OCI-LY7 (cell line): ENCODE data around the gene AKAP17A. TPM values are rescaled to one million over a fixed set of nuclear protein-coding genes. Genes with fewer than 3 reads are reported as not detected.

ENCODE experiments used
- BruUV-seq: library from RNA; stranded (reverse); fragments of 400-500 nt; replicated peaks from 2 replicates; lab custom pipeline; 2021; lab: Mats Ljungman, UMichigan
- CTCF ChIA-PET: fragments of 300-600 bp; sonication (Branson Sonifier 250); formaldehyde crosslinking; loops from one replicate; lab custom pipeline; 2022; ENCODE audit warnings: antibody characterized with exemption; ENCODE audit not compliant: unreplicated experiment; lab: Charles Lee
- POLR2A ChIA-PET: fragments of 300-600 bp; sonication (Branson Sonifier 250); formaldehyde crosslinking; loops from one replicate; lab custom pipeline; 2022; ENCODE audit warnings: antibody characterized with exemption; lab: Charles Lee
- DNase-seq: peaks from one replicate; pipeline ENCODE4 v3.0.0-alpha.2; 2015; ENCODE audit warnings: low spot score
- H2AFZ ChIP-seq: fragments of 200-600 bp; sonication (generic), shearing (Covaris generic); 2 replicates; pipeline ENCODE4 v1.6.1; 2014; ENCODE audit warnings: mild to moderate bottlenecking, antibody characterized with exemption, low read length, moderate library complexity
- H3K27ac ChIP-seq: fragments of 200-600 bp; sonication (generic); 2 replicates; pipeline ENCODE4 v1.5.1; 2014; ENCODE audit warnings: mixed run types, low read depth, mild to moderate bottlenecking, moderate library complexity, low read length, inconsistent platforms; ENCODE audit not compliant: poor library complexity, severe bottlenecking
- H3K36me3 ChIP-seq: fragments of 200-600 bp; sonication (generic); 2 replicates; pipeline ENCODE4 v1.6.1; 2014; ENCODE audit warnings: mild to moderate bottlenecking, antibody characterized with exemption, low read length, moderate library complexity, mixed read lengths; ENCODE audit not compliant: insufficient read depth
- H3K4me1 ChIP-seq: fragments of 200-600 bp; sonication (generic); 2 replicates; pipeline ENCODE4 v1.5.1; 2014; ENCODE audit warnings: mild to moderate bottlenecking, low read length; ENCODE audit not compliant: insufficient read depth, poor library complexity, severe bottlenecking
- H3K4me2 ChIP-seq: fragments of 200-600 bp; sonication (generic); 2 replicates; pipeline ENCODE4 v1.6.1; 2014; ENCODE audit warnings: mild to moderate bottlenecking, low read length
- H3K4me3 ChIP-seq: fragments of 200-600 bp; sonication (generic); 2 replicates; pipeline ENCODE4 v1.5.1; 2014; ENCODE audit warnings: mild to moderate bottlenecking, low read depth, low read length; ENCODE audit not compliant: poor library complexity, severe bottlenecking
- H3K79me2 ChIP-seq: fragments of 200-600 bp; sonication (generic); 2 replicates; pipeline ENCODE4 v1.6.1; 2016; ENCODE audit warnings: low read depth, mild to moderate bottlenecking, low read length, moderate library complexity, mixed read lengths; ENCODE audit not compliant: insufficient read depth
- H3K9me2 ChIP-seq: fragments of 200-600 bp; sonication (generic); 2 replicates; pipeline ENCODE4 v1.6.1; 2016; ENCODE audit warnings: mild to moderate bottlenecking, low read length, mixed read lengths; ENCODE audit not compliant: insufficient read depth
- H3K9me3 ChIP-seq: fragments of 200-600 bp; sonication (generic); 2 replicates; pipeline ENCODE4 v1.6.1; 2014; ENCODE audit warnings: mild to moderate bottlenecking, mixed run types, low read length, mixed read lengths
- H4K20me1 ChIP-seq: fragments of 200-600 bp; sonication (generic); 2 replicates; pipeline ENCODE4 v1.6.1; 2014; ENCODE audit warnings: mild to moderate bottlenecking, antibody characterized with exemption, low read length, moderate library complexity, mixed read lengths; ENCODE audit not compliant: insufficient read depth
- CTCF ChIP-seq: fragments of 200-600 bp; sonication (generic); conservative IDR thresholded peaks from 2 replicates; pipeline ENCODE4 v1.5.1; 2014; ENCODE audit warnings: mild to moderate bottlenecking, antibody characterized with exemption, low read length, moderate library complexity, mixed read lengths
- EZH2phosphoT487 ChIP-seq: fragments of 200-600 bp; sonication (generic); IDR thresholded peaks from 2 replicates; pipeline ENCODE4 v1.6.1; 2018; ENCODE audit warnings: low read depth, borderline replicate concordance, mild to moderate bottlenecking, mixed run types, antibody characterized with exemption, low read length, moderate library complexity, mixed read lengths
- intact Hi-C: fragments of 100-400 bp; cut with micrococcal nuclease; formaldehyde crosslinking; loops from one replicate; pipeline ENCODE4 v1.10.0; 2022; ENCODE audit not compliant: unreplicated experiment
- total RNA-seq, 2 experiments: library from RNA; depleted of rRNA in 1 of 2; stranded (reverse); fragments of >200 nt in 1 of 2; shearing (Covaris generic) in 1 of 2; gene quantifications; 2 replicates each; pipeline ENCODE4 v1.2.3, GENCODE V29; 2014 to 2022

Gene AKAP17A
- total RNA-seq, 2 experiments from 2014 or later = 64.2 to 64.9 TPM

- Histone ChIP-seq H3K4me1 (no peaks in the 10 kb centered on the region), H3K79me2 (no peaks in the 10 kb centered on the region), H3K4me3 (no peak overlapping the region), H3K36me3 (peaks cover 43% of the 10 kb centered on the region), H4K20me1 (no peaks in the 10 kb centered on the region), H3K9me3 (peaks cover 7% of the 10 kb centered on the region; the same call in 1 of the 2 replicates), H3K4me2 (no peak overlapping the region), H3K9me2 (no peaks in the 10 kb centered on the region), H2AFZ (no peak overlapping the region), H3K27ac (no peak overlapping the region)
- BruUV-seq = no TSS peak
- CTCF ChIA-PET = no interaction called here
- POLR2A ChIA-PET = no interaction called here
- no peak for DNase-seq
- TF ChIP-seq CTCF = no peak
- TF ChIP-seq EZH2phosphoT487 = no peak
- intact Hi-C loops = no loop called here
Measured at GRCh38 chrX:1606496-1606895, 15.1 kb downstream of the AKAP17A start.

GRCh38 chrX:1609311-1609710 lies 17.9 kb downstream of the AKAP17A start:
- TF ChIP-seq CTCF = no peak
- TF ChIP-seq EZH2phosphoT487 = no peak

GRCh38 chrX:1609762-1610161 lies 18.4 kb downstream of the AKAP17A start:
- intact Hi-C loops = no loop called here
- ChIA-PET CTCF (no interaction called here), POLR2A (no interaction called here)
- Histone ChIP-seq H3K4me3 (no peak overlapping the region), H3K36me3 (peaks cover 14% of the 10 kb centered on the region), H4K20me1 (no peaks in the 10 kb centered on the region), H2AFZ (no peak overlapping the region), H3K27ac (no peak overlapping the region), H3K9me2 (no peaks in the 10 kb centered on the region), H3K4me1 (no peaks in the 10 kb centered on the region), H3K79me2 (no peaks in the 10 kb centered on the region), H3K4me2 (no peak overlapping the region), H3K9me3 (no peaks in the 10 kb centered on the region)
- DNase-seq = no peak
- TF ChIP-seq EZH2phosphoT487 = no peak
- no peak for TF ChIP-seq CTCF
- no TSS peak for BruUV-seq

More at GRCh38 chrX:1609311-1609710, 17.9 kb downstream of the AKAP17A start:
- Histone ChIP-seq H3K4me3 (no peak overlapping the region), H4K20me1 (no peaks in the 10 kb centered on the region), H3K9me2 (no peaks in the 10 kb centered on the region), H3K36me3 (peaks cover 15% of the 10 kb centered on the region), H2AFZ (no peak overlapping the region), H3K4me1 (no peaks in the 10 kb centered on the region), H3K4me2 (no peak overlapping the region), H3K79me2 (no peaks in the 10 kb centered on the region), H3K27ac (no peak overlapping the region), H3K9me3 (no peaks in the 10 kb centered on the region)
- no TSS peak for BruUV-seq
- DNase-seq = no peak
- CTCF ChIA-PET = no interaction called here
- POLR2A ChIA-PET = no interaction called here
- intact Hi-C loops = no loop called here
